GM23338 (cell line): Measurements from ENCODE around the gene ULBP2. TPM values are rescaled to one million over a fixed set of nuclear protein-coding genes. Genes with fewer than 3 reads are reported as not detected.

ENCODE experiments used
- ATAC-seq: fragments of 200-7000 bp; cut with Tn5 transposase; 3 replicates; pipeline ENCODE4 v1.9.1; 2020
- DNase-seq: peaks from one replicate; pipeline ENCODE4 v3.0.0-alpha.2; 2015; ENCODE audit warnings: low spot score
- H2AFZ ChIP-seq: fragments of 200-600 bp; sonication (generic); 2 replicates; pipeline ENCODE4 v1.8.0; 2016; ENCODE audit warnings: antibody characterized with exemption, mild to moderate bottlenecking, moderate library complexity
- H3F3A ChIP-seq: fragments of 200-600 bp; sonication (generic); replicated peaks from 2 replicates; pipeline ENCODE4 v1.8.0; 2017; ENCODE audit warnings: antibody characterized with exemption, mixed run types, low read depth
- H3K27ac ChIP-seq: fragments of 200-600 bp; sonication (generic); 2 replicates; pipeline ENCODE4 v1.6.1; 2016; ENCODE audit warnings: low read depth
- H3K27me3 ChIP-seq: fragments of 200-600 bp; sonication (generic); 2 replicates; pipeline ENCODE4 v1.8.0; 2016; ENCODE audit warnings: mild to moderate bottlenecking, mixed run types, moderate library complexity; ENCODE audit not compliant: insufficient read depth
- H3K36me3 ChIP-seq: fragments of 200-600 bp; sonication (generic); 2 replicates; pipeline ENCODE4 v1.8.0; 2016; ENCODE audit warnings: mild to moderate bottlenecking; ENCODE audit not compliant: insufficient read depth
- H3K4me1 ChIP-seq: fragments of 200-600 bp; sonication (generic); 2 replicates; pipeline ENCODE4 v1.8.0; 2016; ENCODE audit warnings: mild to moderate bottlenecking, moderate library complexity; ENCODE audit not compliant: insufficient read depth
- H3K4me2 ChIP-seq: fragments of 200-600 bp; sonication (generic); 2 replicates; pipeline ENCODE4 v1.7.1; 2017; ENCODE audit warnings: mixed run types
- H3K4me3 ChIP-seq: fragments of 200-600 bp; sonication (generic); 2 replicates; pipeline ENCODE4 v1.6.1; 2016; ENCODE audit warnings: mixed run types
- H3K79me2 ChIP-seq: fragments of 200-600 bp; sonication (generic); replicated peaks from 2 replicates; pipeline ENCODE4 v1.8.0; 2017; ENCODE audit warnings: mild to moderate bottlenecking; ENCODE audit not compliant: insufficient read depth
- H3K9me2 ChIP-seq: fragments of 200-600 bp; sonication (generic); 2 replicates; pipeline ENCODE4 v1.8.0; 2017; ENCODE audit not compliant: insufficient read depth
- H4K20me1 ChIP-seq: fragments of 200-600 bp; sonication (generic); replicated peaks from 2 replicates; pipeline ENCODE4 v1.8.0; 2017; ENCODE audit warnings: mild to moderate bottlenecking; ENCODE audit not compliant: insufficient read depth
- H3K27ac Mint-ChIP-seq: 2 replicates; pipeline ENCODE4 v1.8.0; 2020; ENCODE audit warnings: inconsistent platforms, mild to moderate bottlenecking, moderate library complexity, mixed read lengths
- H3K27me3 Mint-ChIP-seq: 3 replicates; pipeline ENCODE4 v1.8.0; 2022; ENCODE audit warnings: low read depth, mild to moderate bottlenecking, moderate library complexity, mixed read lengths, inconsistent platforms; ENCODE audit not compliant: insufficient read depth, poor library complexity
- H3K36me3 Mint-ChIP-seq: 3 replicates; pipeline ENCODE4 v1.8.0; 2021; ENCODE audit warnings: low read depth, mild to moderate bottlenecking, inconsistent platforms, moderate library complexity, mixed read lengths
- H3K4me1 Mint-ChIP-seq: 3 replicates; pipeline ENCODE4 v1.8.0; 2020; ENCODE audit warnings: mild to moderate bottlenecking, inconsistent platforms, mixed read lengths
- H3K4me3 Mint-ChIP-seq: 3 replicates; pipeline ENCODE4 v1.8.0; 2021; ENCODE audit warnings: moderate library complexity, mild to moderate bottlenecking, inconsistent platforms, mixed read lengths
- H3K9me3 Mint-ChIP-seq: 3 replicates; pipeline ENCODE4 v1.8.0; 2020; ENCODE audit warnings: moderate library complexity, mild to moderate bottlenecking, inconsistent platforms, mixed read lengths
- CREB1 ChIP-seq: fragments of 250-450 bp; sonication (Bioruptor Pico); IDR thresholded peaks from 2 replicates; pipeline ENCODE4 v1.5.0; 2020; ENCODE audit warnings: low read depth, mild to moderate bottlenecking, moderate library complexity
- CTCF ChIP-seq, 2 experiments: fragments of 200-600 bp in 1 of 2; sonication (generic) in 1 of 2; conservative IDR thresholded peaks; 2 replicates each; pipeline versions ENCODE4 v1.5.1 to v1.6.1; 2016 to 2017; ENCODE audit warnings: antibody characterized with exemption in 2 of 2, low read depth in 2 of 2, mild to moderate bottlenecking in 2 of 2, moderate library complexity in 1 of 2
- EZH2phosphoT487 ChIP-seq: fragments of 200-600 bp; sonication (generic); IDR thresholded peaks from one replicate; pipeline ENCODE4 v1.8.1; 2018; ENCODE audit warnings: antibody characterized with exemption; ENCODE audit not compliant: unreplicated experiment
- NANOG ChIP-seq: IDR thresholded peaks from 2 replicates; pipeline ENCODE4 v1.6.1; 2016; ENCODE audit warnings: antibody characterized with exemption, borderline replicate concordance
- POLR2AphosphoS5 ChIP-seq: IDR thresholded peaks from 2 replicates; pipeline ENCODE4 v1.6.1; 2016; ENCODE audit warnings: antibody characterized with exemption, low read depth
- REST ChIP-seq: IDR thresholded peaks from one replicate; pipeline ENCODE4 v1.6.1; 2018; ENCODE audit warnings: antibody characterized with exemption; ENCODE audit not compliant: unreplicated experiment
- ZNF331 ChIP-seq: fragments of 250-450 bp; sonication (Bioruptor Pico); IDR thresholded peaks from 2 replicates; pipeline ENCODE4 v1.5.0; 2020; ENCODE audit warnings: low read depth, mild to moderate bottlenecking, moderate library complexity
- polyA plus RNA-seq: library from polyadenylated mRNA; unstranded; fragments of >200 nt; fragmentation: Nextera tagmentation; extraction: Ambion mirVana; gene quantifications from 2 replicates; pipeline ENCODE4 v1.2.1, GENCODE V29; 2016
- total RNA-seq: library from RNA; depleted of rRNA; stranded (reverse); fragments of >200 nt; shearing (Covaris generic); gene quantifications from 2 replicates; pipeline ENCODE4 v1.2.3, GENCODE V29; 2014
- TF ChIP-seq, protein P1 (sequence below): IDR thresholded peaks from 2 replicates; pipeline ENCODE4 v1.6.1; 2016; ENCODE audit warnings: antibody characterized with exemption

The ULBP2 gene
- total and polyA plus RNA-seq, 2 experiments from 2014 or later = not detected

DNA sequence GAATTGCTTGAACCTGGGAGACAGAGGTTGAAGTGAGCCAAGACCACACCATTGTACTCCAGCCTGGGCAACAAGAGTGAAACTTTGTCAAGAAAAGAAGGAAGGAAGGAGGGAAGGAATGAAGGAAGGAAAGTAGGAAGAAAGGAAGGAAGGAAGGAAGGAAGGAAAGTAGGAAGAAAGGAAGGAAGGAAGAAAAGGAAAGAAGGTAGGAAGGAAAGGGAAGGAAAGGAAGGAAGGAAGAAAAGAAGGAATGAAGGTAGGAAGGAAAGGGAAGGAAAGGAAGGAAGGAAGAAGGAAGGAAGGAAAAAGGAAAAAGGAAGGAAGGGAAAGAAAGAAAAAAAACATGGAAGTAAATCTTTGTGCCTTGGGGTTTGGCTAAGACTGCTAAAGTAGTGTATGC is 33.6 kb downstream of the ULBP2 start:
- Mint-ChIP-seq H3K27me3 (peaks cover 35% of the 10 kb centered on the region), H3K36me3 (no peaks in the 10 kb centered on the region), H3K4me1 (no peaks in the 10 kb centered on the region; the same call in 2 of the 3 replicates), H3K4me3 (no peak overlapping the region), H3K27ac (no peak overlapping the region), H3K9me3 (no peaks in the 10 kb centered on the region)
- no peaks in the 10 kb centered on the region for H3K9me2 ChIP-seq
- H4K20me1 ChIP-seq = no peaks in the 10 kb centered on the region
- no peak for DNase-seq
- peaks cover 71% of the 10 kb centered on the region for H3K27me3 ChIP-seq
- ATAC-seq = no peak
- no peak overlapping the region for H3K4me2 ChIP-seq
- H3K79me2 ChIP-seq = no peaks in the 10 kb centered on the region
- H2AFZ ChIP-seq = no peak overlapping the region
- H3F3A ChIP-seq = no peaks in the 10 kb centered on the region
- no peak for TF ChIP-seq NANOG
- TF ChIP-seq REST = no peak
- TF ChIP-seq POLR2AphosphoS5 = no peak
- TF ChIP-seq ZNF331 (CRISPR knock-in tag) = no peak
- H3K4me1 ChIP-seq = no peaks in the 10 kb centered on the region
- H3K4me3 ChIP-seq = no peak overlapping the region
- no peaks in the 10 kb centered on the region for H3K36me3 ChIP-seq
- H3K27ac ChIP-seq = no peak overlapping the region

DNA sequence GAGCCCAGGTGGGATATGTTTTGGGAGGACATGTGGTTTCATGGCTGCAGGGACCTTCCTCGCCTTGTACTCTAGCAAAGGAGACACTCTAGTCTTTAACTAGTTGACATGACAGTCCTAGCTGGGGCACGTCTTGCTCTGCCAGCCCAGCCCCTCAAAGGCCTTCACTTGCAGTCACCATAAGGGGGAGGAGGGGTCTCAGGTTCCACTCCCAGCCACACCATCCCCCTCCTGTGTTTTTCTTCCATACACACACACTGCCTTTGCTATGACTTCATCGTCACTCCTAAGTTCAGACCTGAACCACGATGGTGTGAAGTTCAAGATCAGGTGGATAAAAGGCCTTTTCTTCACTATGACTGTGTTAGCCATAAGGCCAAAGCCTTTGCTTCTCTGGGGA is 35.4 kb downstream of the ULBP2 start:
- DNase-seq (no peak), ATAC-seq (no peak)
- H3K4me2 ChIP-seq = no peak overlapping the region
- no peaks in the 10 kb centered on the region for H3K36me3 Mint-ChIP-seq
- no peaks in the 10 kb centered on the region for H3K36me3 ChIP-seq
- no peaks in the 10 kb centered on the region; the same call in 2 of the 3 replicates for H3K9me3 Mint-ChIP-seq
- H3K9me2 ChIP-seq = no peaks in the 10 kb centered on the region
- no peaks in the 10 kb centered on the region; the same call in 2 of the 3 replicates for H3K4me1 Mint-ChIP-seq
- H4K20me1 ChIP-seq = no peaks in the 10 kb centered on the region
- H3F3A ChIP-seq = no peaks in the 10 kb centered on the region
- H2AFZ ChIP-seq = no peak overlapping the region
- H3K27ac Mint-ChIP-seq = no peak overlapping the region
- H3K4me1 ChIP-seq = no peaks in the 10 kb centered on the region
- H3K79me2 ChIP-seq = no peaks in the 10 kb centered on the region
- H3K27me3 Mint-ChIP-seq = peaks cover 48% of the 10 kb centered on the region
- H3K4me3 Mint-ChIP-seq = no peak overlapping the region
- no peak overlapping the region for H3K4me3 ChIP-seq
- H3K27me3 ChIP-seq = peaks cover 83% of the 10 kb centered on the region
- H3K27ac ChIP-seq = no peak overlapping the region
- TF ChIP-seq REST = no peak
- no peak for TF ChIP-seq NANOG
- TF ChIP-seq POLR2AphosphoS5 = no peak
- TF ChIP-seq EZH2phosphoT487 = no peak
- no peak for TF ChIP-seq CTCF (conservative IDR thresholded peaks at IDR 0.05; ENCODE audit: low read depth in 2 of 2)
- TF ChIP-seq CREB1 (CRISPR knock-in tag) = no peak
- TF ChIP-seq, protein P1, sequence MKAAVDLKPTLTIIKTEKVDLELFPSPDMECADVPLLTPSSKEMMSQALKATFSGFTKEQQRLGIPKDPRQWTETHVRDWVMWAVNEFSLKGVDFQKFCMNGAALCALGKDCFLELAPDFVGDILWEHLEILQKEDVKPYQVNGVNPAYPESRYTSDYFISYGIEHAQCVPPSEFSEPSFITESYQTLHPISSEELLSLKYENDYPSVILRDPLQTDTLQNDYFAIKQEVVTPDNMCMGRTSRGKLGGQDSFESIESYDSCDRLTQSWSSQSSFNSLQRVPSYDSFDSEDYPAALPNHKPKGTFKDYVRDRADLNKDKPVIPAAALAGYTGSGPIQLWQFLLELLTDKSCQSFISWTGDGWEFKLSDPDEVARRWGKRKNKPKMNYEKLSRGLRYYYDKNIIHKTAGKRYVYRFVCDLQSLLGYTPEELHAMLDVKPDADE = no peak
